Prostate gland (tissue), 2 donors: ENCODE data around the gene COPG1.

ENCODE experiments used
- CTCF ChIP-seq, 4 experiments: fragments of 200-600 bp in 2 of 4; fragments of 450-650 bp in 2 of 4; sonication (generic) in 2 of 4; IDR thresholded peaks; 1 replicate in 3 of 4; 2 replicates in 1 of 4; pipeline ENCODE4 v1.5.1; 2016 to 2019; ENCODE audit warnings: antibody characterized with exemption in 4 of 4, mild to moderate bottlenecking in 2 of 4, moderate library complexity in 2 of 4
- POLR2A ChIP-seq: fragments of 450-650 bp; IDR thresholded peaks from one replicate; pipeline ENCODE4 v1.6.1; 2016; ENCODE audit warnings: antibody characterized with exemption, mild to moderate bottlenecking

GRCh38 chr3:129224984-129225393, 24.4 kb upstream of the COPG1 start:
- TF ChIP-seq CTCF (IDR thresholded peaks at IDR 0.05), result no peak
- no peak for TF ChIP-seq POLR2A
